Activated CD8-positive, alpha-beta memory T cell treated with anti-CD3 and anti-CD28 coated beads for 36 hours (primary cell): Measurements from ENCODE around the gene POLR2I. TPM values are rescaled to one million over a fixed set of nuclear protein-coding genes. Genes with fewer than 3 reads are reported as not detected.

Experiments used
- CTCF ChIA-PET: fragments of 350-600 bp; sonication (Branson Sonifier 250); formaldehyde crosslinking; loops from one replicate; lab custom pipeline; 2021; ENCODE audit warnings: antibody characterized with exemption; lab: Charles Lee
- POLR2A ChIA-PET: fragments of 350-600 bp; sonication (Branson Sonifier 250); formaldehyde crosslinking; loops from one replicate; lab custom pipeline; 2021; ENCODE audit warnings: antibody characterized with exemption; lab: Charles Lee
- total RNA-seq, 2 experiments: library from RNA; stranded (reverse); gene quantifications; one replicate each; pipeline ENCODE4 v1.2.3, GENCODE V29; 2021

The POLR2I gene
- total RNA-seq, 2 experiments from 2014 or later: 109 to 130 TPM

DNA sequence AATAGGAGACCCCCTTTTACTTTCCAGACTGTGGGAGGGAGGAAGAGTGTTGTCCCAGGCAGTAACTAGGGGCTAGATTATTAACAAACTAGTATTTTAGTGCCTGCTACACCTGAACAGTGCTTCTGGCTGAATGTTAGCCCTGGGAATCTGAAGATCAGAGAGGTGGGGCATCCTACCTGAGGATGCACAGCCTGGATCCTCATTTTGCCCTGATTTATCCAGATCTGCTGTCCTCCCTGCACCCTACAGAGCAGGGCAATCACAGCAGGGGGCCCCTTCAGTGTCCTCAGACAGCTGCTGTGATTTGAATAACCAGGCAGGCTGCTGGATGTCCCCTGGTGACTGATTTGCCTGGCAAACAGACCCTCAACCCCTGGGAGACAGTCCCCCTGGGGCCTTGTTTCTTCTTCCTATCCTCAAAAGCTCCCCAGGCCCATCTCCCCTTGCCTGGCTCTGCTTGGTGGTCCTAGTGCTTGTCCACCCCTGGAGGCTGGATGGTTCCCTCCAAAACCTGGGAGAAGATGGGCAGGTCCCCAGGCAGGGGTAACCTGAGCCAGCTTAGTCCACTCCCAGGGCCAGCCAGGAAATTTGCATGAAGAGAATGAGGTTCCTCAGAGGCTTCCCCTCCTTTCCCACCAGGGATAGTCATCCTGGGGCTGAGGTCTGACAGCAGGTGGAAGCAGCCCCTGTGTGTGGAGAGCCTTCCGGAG, 4.0 kb downstream of the POLR2I start, which contains the start of gene OVOL3:
Gene OVOL3 (plus strand): TSS at position 657 of the 713 bp plus-strand sequence. CDS start 60 bp downstream, outside the sequence.
- CTCF ChIA-PET: interaction anchor here (0.9 kb wide), 1 partner anchor 11 kb away, joined by 3 read pairs; no protein-coding TSS in a partner anchor
- POLR2A ChIA-PET: no interaction called here

DNA sequence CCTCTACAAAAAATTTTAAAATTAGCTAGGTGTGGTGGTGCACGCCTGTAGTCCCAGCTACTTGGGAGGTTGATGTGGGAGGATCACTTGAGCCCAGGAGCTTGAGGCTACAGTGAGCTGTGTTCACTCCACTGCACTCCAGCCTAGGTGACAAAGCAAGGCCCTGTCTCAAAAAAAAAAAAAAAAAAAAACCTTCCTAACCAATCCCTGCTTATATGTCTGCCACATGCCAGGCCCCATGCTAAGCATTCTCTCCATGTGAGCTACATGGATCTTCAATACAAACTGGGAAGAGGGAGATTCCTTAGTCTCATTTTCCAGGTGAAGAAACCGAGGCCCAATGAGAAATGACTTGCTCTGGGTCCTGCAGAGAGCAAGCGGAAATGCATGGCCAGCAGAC, 6.0 kb downstream of the POLR2I start:
- ChIA-PET CTCF (interaction anchor here (0.6 kb wide), 1 partner anchor 47 kb away, joined by 4 read pairs; no protein-coding TSS in a partner anchor), POLR2A (no interaction called here)

DNA sequence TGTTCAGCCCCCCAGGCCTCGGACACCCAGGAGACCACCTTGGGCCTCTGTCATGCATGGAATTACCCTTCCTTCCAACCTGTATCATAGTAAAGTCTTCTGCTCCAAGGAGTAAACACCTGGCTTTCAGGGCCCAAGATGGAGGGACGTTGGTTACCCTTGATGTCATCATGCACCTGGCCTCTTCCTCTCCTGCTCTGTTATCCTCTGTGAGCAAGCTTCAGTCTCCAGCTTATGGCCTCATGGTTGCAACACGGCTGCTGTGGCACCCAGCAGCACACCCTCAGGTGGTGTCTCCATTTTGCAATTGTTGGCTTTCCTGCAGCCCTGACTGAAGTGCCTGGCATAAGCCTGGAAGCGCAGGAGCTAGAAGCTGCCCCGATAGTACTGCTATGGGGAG, 7.7 kb downstream of the POLR2I start:
- POLR2A ChIA-PET: interaction anchor here (0.5 kb wide), 1 partner anchor 65 kb away, joined by 4 read pairs; no protein-coding TSS in a partner anchor

DNA sequence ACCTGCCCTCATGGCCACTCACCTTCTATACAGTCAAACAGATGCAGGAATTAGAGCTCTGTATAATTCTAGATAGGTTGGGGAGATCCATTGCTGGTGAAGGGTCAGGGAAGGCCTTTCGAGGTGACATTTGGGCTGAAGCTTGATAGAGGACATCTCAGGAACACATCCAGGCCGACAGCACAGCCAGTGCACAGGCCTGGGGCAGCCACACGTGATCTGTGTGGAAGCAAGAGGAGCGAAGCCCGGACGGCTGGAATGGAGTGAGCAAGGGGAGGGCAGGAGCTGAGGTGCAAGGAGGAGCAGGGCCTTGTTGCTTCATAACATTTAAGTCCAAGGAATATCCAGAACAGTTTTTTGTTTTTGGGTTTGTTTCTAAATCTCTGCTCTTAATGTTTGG, 8.2 kb downstream of the POLR2I start:
- ChIA-PET POLR2A (no interaction called here), CTCF (interaction anchor here (0.7 kb wide), 3 partner anchors 51 to 704 kb away, joined by 3 to 6 read pairs (median 4); no protein-coding TSS in a partner anchor)

More for the DNA sequence above, 7.7 kb downstream of the POLR2I start:
- CTCF ChIA-PET: interaction anchor here (0.7 kb wide), 1 partner anchor 704 kb away, joined by 3 read pairs; no protein-coding TSS in a partner anchor

DNA sequence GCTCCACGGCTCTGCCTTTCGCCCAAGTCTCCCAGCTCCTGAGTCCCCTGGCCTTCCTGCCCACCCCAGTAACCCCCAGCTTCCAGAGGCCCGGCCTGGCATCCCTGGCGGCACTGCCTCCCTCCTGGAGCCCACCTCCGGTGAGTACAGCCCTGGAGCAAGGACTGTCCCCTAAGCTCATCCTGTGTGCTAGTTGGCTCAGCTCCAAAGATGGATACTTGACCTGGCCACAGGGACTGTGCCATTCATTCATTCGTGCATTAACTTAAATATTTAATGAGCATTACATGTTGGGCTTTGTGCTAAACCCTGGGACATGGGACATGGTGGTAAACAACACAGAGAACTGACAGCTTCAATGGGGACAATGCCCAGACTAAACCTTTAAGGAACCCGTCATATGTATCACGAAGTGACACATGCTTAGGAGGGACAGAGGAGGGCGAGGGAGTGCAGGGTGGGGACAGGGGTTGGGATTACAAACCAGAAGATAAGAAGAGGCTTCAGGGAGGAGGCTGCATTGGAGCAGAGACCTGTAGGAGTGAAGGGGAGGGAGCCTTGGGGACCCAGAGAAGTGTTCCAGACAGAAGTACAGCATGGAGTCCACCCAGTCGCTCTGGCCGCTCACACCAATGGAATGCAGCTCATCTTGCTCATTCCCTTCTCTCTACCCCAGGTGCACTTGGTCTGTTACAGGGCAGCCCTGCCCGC, 10.7 kb downstream of the POLR2I start:
- POLR2A ChIA-PET: interaction anchor here (0.6 to 0.9 kb wide), 2 partner anchors 18 to 90 kb away, joined by 3 to 6 read pairs; partner anchors contain the start of gene ALKBH6
- CTCF ChIA-PET: interaction anchor here (1.0 kb wide), 1 partner anchor 51 kb away, joined by 3 read pairs; no protein-coding TSS in a partner anchor

DNA sequence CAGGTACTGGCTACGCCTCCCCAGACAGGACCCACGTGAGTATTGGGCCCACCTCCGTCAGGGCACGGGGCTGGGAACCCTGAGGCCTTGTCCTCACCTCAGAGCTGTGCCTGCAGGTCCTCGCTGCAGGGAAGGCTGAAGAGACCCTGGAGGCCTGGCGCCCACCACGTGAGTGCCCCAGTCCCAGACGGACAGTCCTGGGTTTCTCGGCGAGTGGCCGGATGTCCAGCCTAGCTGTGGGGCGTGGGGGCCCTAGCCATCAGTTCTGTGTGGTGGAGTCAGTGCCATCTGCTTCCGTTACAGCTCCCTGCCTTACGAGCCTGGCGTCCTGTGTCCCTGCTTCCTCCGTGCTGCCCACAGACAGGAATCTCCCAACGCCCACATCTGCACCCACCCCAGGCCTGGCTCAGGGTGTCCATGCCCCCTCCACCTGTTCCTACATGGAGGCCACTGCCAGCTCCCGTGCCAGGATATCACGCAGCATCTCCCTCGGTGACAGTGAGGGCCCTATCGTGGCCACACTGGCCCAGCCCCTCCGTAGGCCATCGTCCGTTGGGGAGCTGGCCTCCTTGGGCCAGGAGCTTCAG, 11.5 kb downstream of the POLR2I start:
- CTCF ChIA-PET: interaction anchor here (1.0 kb wide), 1 partner anchor 50 kb away, joined by 3 read pairs; no protein-coding TSS in a partner anchor
- POLR2A ChIA-PET: no interaction called here

DNA sequence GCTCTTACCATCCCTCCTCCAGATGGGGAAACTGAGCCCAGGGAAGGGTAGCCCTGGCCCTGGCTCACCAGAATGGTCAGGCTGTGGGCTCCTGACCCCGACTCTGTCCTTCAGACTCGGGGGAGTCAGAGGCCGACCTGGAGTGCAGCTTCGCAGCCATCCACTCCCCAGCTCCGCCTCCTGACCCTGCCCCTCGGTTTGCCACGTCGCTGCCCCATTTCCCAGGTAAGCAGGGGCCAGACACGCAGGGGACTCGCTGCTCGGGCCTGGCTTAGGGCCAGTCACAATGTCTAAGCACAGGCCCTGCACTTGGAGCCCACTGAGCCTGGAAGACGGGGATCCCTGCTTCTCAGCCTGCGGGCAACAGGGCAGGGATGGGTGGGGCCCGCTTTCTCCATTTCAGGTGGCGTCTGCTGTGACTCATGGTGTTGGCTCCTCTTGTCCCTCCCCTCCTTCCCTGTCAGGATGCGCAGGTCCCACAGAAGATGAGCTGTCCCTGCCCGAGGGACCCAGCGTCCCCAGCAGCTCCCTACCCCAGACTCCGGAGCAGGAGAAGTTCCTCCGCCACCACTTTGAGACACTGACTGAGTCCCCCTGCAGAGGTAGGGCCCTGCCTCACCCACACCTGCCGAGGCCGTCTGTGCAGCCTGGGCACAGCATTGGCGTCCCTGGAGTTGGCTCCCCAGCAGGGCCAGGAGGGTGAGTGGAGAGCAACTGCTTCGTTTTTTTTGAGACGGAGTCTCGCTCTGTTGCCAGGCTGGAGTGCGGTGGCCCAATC, 12.9 kb downstream of the POLR2I start:
- POLR2A ChIA-PET: no interaction called here
- CTCF ChIA-PET: no interaction called here

DNA sequence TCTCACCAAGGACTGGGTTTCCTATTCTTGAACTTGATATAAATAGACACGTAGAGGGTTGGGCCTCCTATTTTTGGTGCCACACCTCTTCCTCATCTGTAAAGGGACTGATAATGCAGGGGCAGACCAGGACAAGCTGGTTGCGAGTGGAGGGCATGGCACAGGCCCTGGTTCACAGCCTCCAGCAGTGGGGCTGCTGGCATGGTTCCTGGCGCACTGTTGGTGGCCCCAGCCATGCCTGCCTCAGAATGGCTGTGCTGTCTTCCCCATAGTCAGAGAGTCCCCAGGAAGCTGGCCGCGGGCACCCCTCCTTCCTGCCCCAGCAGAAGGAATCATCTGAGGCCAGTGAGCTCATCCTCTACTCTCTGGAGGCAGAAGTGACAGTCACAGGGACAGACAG, 14.2 kb downstream of the POLR2I start:
- POLR2A ChIA-PET: no interaction called here
- CTCF ChIA-PET: interaction anchor here (0.9 to 1.2 kb wide), 2 partner anchors 10 to 39 kb away, joined by 3 to 4 read pairs; partner anchors contain the start of gene OVOL3

DNA sequence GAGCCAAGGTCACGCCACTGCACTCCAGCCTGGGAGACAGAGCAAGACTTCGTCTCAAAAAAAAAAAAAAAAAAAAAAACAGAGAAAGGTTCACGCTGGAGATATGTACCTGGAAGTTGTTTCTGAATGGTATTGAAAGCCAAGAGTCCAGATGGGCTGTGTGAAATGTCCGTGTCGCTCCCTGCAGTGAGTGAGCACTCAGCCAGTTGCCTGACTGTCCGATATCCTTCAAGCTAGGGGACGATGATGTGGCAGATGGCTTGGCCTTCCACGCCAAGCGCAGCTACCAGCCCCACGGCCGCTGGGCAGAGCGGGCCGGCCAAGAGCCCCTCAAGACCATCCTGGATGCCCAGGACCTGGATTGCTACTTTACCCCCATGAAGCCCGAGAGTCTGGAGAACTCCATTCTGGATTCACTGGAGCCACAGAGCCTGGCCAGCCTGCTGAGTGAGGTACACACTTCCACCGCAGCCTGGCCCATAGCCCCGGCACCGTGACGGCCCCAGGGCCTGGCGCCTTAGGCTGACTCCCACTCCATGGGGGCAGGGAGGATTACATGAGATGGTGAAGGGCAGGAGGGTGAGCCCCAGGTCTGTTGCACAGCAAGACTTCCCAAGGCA, 15.4 kb downstream of the POLR2I start:
- POLR2A ChIA-PET: no interaction called here
- CTCF ChIA-PET: interaction anchor here (0.9 to 1.2 kb wide), 2 partner anchors 12 to 38 kb away, joined by 3 to 4 read pairs; partner anchors contain the start of gene OVOL3

DNA sequence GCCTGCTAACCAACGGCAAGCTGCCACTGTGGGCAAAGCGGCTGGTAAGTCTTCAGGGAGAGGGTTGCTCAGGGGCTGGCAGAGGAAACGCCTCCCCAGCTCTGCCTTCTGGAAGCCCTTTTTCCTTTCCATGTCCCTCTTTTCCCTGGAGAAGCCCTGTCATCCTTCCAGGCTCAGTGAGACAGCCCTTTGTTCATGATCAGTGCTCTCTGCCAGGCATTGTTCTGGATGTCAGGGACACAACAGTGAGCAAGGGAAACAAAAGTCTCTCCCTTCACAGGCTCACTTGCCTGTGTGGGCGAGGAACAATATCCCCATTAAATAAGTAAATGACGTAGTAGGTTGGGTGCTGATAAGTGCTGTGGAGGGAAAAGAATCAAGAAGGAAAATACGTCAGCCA, 17.6 kb downstream of the POLR2I start:
- ChIA-PET POLR2A (no interaction called here), CTCF (no interaction called here)

DNA sequence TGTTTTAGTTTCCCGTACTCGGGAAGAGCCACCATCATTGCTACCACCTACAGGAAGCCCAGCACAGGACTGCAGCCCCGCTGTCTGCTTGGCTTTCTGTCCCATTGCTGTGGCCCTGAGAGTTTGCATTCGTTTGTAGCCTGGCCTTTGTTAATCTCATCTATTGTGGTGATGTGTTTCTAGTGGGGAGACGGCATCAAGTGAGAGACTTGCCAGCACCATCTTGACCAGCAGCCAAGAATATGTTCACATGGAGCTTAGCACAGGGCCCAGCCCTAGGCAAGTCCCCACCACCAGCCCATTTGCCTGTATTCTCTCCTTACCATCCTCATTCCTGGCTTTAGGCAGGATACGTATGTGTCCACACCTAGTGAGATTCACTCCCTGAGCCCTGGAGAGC, 21.0 kb downstream of the POLR2I start:
- POLR2A ChIA-PET: no interaction called here
- CTCF ChIA-PET: interaction anchor here (0.5 kb wide), 1 partner anchor 309 kb away, joined by 3 read pairs; no protein-coding TSS in a partner anchor

DNA sequence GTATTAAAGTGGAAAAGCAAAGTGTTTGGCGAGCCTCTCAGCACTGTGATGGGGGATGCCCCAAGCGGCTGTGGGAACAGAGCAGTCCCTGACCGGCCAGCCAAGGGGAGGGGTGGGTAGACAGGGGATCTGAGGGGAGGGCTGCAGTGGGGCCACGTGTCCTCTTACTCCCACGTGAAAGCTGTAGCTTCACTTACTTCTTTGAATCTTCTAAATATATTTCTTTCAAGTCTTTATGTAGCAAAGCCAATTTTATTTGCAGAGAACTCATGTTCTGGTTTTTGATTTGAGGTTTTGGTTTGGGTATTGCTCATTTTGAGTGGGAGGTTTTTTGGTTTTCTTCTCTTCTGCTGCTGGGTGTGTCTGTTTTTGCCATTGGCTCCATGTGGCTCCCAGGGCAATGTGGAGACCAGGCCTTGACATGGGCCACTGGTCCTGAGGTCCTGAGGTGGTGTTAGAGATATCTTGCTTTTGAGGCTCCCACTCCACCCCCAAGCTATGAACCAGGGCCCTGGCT, 21.5 kb downstream of the POLR2I start:
- ChIA-PET CTCF (interaction anchor here (0.5 kb wide), 1 partner anchor 310 kb away, joined by 3 read pairs; no protein-coding TSS in a partner anchor), POLR2A (no interaction called here)

DNA sequence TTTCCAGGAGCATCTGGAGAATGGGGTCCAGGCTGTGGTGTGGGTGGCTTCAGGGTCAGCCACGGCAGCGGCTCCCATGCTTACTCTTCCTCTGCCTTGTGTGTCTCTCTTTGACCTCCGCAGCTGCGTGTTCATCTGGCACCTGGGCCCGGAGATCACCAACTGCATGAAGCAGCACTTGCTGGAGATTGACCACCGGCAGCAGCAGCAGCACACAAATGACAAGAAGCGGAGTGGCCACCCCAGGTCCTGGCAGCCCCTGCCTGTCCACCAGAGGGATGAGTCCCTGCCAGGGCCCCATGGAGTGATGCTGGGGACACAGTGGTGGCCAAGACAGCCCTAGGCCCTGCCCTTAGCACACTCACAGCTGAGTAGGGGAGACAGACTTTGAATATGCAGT, 22.1 kb downstream of the POLR2I start:
- POLR2A ChIA-PET: no interaction called here
- CTCF ChIA-PET: no interaction called here

DNA sequence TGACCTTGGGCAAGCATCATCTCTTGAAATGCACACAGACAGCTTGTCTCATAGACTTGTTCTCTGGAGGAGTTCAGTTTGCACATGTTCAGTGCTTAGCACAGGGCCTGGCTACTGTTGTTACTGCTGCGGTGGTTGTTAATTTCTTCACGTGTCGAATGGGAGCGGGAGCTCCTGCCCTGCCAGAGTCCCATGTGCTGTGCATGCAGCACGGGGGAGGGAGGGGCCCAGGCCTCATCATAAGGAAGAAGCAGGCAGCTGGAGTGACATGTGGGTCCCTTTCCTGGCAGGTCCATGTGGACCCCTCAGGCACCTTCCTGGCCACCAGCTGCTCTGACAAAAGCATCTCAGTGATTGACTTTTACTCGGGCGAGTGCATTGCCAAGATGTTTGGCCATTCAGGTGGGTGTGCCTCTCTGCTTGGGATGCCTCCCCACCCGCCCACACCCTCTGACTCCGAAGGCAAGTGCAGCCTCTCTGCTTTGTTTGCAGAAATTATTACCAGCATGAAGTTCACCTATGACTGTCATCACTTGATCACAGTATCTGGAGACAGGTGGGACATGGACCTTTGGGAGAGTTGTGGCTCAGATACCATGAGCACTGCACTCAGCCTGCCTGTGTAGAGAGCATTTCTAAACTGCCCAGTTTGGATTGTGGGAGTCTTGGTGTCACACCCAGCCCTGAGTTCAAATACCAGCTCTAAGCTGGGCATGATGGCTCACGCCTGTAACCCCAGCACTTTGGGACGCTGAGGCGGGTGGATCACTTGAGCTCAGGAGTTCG, 23.6 kb downstream of the POLR2I start:
- CTCF ChIA-PET: no interaction called here
- POLR2A ChIA-PET: no interaction called here

DNA sequence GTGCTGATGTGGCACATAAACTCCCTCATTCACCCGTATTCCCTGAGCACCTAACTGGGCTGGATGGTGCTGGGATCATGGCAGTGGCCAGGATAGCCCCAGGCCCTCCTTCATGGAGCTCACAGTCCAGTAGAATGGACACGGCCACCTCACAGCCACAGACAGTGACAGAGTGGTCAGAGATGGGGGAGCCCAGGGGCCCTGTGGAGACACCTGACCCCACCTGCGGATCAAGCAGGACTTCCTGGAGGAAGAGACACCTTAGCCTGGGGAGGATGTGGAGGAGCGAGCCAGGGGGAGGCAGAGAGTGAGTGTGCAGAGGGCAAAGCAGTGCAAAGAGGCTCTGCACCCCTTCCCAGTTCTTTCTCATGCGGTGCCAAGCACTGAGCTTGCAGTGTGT, 24.8 kb downstream of the POLR2I start:
- CTCF ChIA-PET: no interaction called here
- POLR2A ChIA-PET: no interaction called here

DNA sequence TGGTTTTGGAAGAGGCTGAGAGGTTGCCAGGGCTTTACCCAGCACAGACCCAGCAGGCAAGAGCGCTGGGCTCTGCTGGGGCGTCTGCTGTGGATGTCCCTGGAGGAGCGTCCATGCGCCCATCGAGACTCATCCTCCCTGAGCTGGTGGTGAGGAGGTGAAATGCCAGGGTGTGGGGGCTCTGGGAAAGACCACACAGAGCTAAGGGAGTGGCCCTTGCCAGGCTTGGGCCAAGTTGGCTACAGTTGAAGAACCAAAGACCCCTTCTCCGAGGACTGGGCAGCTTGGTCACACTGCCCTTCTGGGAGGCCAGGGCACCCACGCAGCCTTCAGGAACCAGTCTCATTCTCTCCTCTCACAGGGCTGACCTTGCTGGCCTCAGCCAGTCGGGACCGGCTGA, 28.3 kb downstream of the POLR2I start:
- CTCF ChIA-PET: no interaction called here
- POLR2A ChIA-PET: no interaction called here
